Measurements from ENCODE around the gene TNFSF15. TPM values are rescaled to one million over a fixed set of nuclear protein-coding genes. Genes with fewer than 3 reads are reported as not detected.
"Not testable (repeated sequence)": the region's sequence is repeated elsewhere in the genome, so short reads cannot be mapped to it uniquely, and the experiment has no call there.

TNFSF15 gene
- total RNA-seq, 1 donor from 2014 or later = 3.8 TPM

DNA sequence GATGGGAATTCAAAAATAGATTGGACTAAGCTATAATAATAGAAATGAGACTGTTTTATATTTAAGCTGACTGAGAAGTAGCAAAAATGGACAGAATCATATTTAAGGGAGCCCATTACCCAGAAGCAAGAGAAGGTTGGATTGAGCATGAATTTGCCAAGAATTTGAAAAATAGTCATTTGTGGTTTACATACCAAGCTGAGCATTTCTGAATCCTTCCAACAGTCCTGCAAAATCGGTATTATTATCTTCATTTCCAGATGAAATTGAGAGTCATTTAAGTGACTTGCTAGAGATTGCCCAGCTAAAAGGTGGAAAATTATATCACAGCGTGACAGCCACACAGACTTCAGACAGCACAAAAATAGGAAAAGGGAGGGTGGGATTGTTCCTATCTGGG is 48.4 kb downstream of the TNFSF15 start:
- intact Hi-C loops (cut with micrococcal nuclease) = no loop called here

DNA sequence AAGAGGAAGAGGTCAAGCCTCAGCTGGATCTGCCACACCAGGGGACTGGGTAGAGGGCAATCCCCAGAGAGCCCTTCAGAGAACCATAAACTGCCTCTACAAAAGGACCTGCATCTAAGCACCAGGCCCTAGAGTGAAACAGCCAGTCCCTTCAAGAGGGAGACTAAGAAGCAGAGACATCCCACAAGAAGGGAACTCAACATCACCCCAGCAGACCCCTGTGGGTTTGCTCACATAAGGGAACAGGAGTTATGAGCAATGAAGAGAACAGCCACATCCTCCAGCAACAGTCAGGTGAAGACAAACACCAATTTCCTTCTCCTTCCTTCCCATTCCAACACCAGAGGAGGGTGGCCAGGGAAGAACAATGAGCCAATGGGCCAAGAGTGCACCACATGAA is 48.9 kb downstream of the TNFSF15 start:
- intact Hi-C loops (cut with micrococcal nuclease) = no loop called here

DNA sequence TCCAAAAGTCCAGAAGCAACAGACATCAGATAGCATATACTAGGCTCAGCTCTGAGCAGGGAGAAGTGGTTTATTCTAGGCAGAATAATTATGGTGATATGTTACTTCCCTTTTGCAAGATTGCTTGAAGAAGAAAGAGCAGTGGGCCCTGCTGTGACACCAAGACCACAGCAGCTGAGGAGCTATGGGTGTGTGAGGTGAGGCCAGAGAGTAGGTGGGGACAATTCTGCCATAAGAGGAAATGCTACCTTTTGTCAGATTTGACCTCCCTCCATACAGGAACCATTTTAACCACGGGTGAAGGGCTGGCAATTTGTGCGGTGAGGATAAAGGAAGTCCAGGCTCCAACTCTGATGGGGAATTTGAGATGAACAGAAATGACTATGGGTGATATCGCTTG is 51.3 kb downstream of the TNFSF15 start:
- intact Hi-C loops (cut with micrococcal nuclease) = no loop called here

DNA sequence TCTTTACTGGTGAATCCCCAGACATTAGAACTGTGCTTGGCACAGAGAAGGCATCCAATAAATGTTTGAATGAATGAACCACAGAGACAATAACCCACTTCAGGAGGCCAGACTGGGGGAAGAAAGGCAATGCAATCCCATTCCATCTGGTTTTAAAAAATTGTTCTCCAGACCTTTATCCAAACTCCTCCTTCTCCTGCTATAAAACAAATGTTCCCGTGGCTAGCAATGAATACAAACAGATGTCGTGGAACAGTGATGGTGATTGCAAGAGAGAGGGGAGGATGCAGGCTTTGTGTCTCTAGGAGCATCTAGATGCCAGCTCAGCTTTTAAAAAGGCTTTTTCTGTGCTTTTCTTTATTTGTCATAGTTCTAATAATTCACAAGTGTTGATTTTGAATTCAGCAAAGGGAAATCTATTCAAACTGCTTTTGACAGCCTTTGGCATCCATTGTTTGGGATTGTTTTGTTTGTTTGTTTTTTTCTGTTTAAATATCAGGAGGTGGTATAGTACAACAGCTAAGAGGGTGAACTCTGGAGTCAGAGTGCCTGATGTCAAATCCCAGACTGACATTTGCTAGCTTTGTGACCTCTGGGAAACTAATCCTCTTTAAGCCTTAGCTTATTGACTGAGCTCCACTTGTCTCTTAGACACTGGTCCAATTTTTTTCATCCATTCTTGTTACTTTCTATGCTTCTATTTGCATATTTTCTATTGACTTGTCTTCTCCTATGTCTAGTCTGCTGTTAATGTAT is 59.1 kb downstream of the TNFSF15 start:
- intact Hi-C loops (cut with micrococcal nuclease) = no loop called here

DNA sequence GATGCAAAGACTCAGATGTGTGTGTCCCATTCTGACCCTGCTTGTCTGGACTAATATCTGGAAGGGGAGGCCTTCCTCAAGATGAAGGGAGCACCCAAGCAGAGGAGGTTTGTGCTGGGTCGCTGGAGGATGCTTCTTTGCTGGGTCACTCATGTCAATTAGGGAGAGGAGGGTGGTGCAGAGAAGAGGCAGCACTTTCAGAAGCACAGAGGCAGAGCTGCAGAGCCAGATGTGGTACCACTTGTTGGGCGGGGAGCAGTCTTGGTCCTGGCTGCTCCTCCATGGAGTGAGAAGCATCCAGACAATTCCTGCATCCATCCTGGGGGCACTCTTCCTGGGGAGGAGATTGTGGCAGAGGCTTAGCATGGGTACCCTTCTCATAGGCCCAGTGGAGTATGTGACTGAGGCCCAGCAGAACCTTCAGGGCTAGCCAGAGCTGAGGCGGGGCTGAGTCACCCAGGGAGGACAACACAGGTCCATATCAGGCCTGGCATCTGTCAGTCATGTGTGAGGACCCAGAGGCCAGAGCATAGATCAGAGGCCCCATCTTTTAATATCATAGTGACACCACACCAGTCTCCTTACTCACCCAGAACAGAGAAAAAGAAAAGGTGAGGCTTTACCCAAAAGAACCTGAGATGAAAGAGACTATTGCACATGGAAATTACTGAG is 59.8 kb downstream of the TNFSF15 start:
- intact Hi-C loops (cut with micrococcal nuclease) = no loop called here

DNA sequence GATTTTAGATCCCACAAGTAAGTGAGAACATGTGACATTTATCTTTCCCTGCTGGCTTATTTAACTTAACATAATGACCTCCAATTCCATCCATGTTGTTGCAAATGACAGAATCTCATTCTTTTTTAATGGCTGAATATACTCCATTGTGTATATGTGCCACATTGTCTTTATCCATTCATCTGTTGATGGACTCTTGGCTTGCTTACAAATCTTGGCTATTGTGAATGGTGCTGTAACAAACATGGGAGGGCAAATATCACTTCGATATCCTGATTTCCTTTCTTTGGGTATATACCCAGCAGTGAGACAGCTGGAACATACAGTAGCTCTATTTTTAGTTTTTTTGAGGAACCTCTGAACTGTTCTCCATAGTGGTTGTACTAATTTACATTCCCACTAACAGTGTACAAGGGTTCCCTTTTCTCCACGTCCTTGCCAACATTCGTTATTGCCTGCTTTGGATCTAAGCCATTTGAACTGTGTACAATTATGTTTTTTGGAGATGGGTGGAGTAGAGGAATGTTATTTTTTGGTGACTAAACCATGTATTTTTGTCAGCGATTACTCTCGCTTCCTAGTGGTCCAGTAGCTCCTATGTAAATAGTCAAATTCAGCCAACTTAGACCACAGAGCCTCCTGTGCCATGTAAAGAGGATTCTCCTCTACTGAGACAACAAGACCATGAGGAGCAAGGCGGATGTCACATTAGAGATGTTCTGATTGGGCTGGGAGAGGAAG is 60.6 kb downstream of the TNFSF15 start:
- intact Hi-C loops (cut with micrococcal nuclease) = no loop called here

DNA sequence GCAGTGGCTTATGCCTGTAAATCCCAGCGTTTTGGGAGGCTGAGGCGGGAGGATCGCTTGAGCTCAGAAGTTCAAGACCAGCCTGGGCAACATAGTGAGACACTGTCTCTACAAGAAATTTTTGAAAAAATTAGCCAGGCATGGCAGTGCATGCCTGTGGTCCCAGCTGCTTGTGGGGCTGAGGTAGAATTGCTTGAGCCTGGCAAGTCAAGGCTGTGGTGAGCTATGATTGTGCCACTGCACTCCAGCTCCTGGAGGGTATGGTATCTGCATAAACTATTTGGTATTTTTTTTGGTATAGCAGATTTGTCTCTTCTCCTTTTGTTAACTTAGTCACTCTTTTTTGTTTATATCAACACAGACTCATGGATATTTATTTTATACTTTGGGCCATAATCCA is 62.4 kb downstream of the TNFSF15 start:
- intact Hi-C loops (cut with micrococcal nuclease) = no loop called here

DNA sequence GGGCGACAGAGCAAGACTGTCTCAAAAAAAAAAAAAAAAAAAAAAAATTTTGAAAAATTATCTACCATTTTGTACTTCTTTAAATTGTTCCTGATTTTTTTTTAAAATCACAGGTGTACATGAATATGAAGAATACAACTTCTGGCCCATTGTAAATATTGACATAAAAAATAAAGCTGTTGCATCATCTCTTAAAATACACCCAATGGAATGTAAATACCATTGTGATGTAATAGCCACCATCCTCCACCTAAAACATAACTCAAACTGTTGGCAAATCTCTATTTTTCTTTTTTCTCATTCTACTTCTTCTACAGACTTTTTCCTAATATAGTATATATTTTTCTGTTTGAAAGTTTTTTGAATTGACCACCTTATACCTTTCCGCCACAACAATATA is 62.9 kb downstream of the TNFSF15 start:
- intact Hi-C loops (cut with micrococcal nuclease) = no loop called here

DNA sequence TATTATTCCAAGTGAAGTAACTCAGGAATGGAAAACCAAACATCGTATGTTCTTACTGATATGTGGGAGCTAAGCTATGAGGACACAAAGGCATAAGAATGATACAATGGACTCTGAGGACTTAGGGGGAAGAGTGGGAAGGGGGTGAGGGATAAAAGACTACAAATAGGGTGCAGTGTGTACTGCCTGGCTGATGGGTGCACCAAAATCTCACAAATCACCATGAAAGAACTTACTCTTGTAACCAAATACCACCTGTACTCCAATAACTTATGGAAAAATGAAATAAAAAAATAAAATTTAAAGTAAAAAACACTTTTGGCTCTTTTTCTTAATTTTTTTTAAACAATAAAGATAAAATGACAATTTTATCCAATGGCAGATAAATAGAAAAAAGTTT is 64.3 kb downstream of the TNFSF15 start:
- intact Hi-C loops (cut with micrococcal nuclease) = not testable (repeated sequence)

DNA sequence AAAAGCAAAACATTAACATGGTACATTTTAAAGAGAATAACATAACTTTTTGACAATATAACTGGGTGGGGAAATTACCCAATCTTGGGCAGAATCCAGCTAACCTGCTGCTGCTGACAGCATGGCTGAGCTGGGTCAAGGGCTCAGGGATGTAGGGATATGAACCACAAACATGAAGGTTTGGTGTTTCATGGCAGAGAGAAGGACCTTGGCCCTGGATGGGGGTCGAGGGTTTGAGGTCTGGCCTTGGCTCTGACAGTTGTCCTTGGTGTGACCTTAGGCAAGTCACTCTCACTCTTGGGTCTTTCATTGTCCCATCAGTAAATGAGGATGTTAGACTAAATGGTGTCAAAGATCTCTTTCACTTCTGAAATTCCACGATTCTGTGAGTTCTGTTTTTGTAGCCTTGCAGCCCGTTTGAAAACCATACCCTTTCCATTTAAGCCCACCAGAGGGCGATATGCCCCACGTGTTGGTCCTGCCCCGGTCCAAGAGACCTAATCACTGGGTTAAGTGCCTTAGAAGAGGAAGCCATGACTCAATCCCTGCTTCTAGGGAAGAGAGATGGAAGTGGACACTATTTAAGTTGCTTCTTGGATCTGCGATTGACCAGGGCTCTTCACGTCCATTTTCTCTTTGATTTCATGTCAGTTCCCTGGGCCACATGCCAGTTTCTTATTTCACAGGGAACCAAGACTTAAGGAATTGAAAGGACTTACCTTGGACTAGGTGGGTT is 67.1 kb downstream of the TNFSF15 start:
- intact Hi-C loops (cut with micrococcal nuclease) = loop anchor here (1.0 to 5.0 kb wide), 9 partner anchors 19 to 786 kb away; partner anchors contain the start of gene TNFSF8

DNA sequence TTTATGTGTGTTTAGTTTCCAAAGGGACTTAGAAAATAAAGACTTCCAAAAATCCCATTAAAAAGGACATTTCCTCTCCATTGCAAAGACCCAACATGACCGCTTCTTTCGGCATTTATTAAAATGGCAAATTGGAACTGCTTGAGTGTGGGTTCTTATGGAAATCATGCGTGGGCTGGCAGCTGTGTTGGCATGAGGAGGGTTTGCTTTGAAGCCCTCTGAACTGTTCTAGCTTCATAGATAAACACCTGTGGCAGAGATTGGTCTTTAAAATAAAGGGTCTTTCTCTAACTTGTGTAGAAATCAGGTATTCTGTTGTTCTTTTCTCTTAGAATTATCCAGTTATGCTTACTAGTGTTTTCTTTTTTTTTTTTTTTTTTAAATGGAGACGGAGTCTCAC is 68.0 kb downstream of the TNFSF15 start:
- intact Hi-C loops (cut with micrococcal nuclease) = loop anchor here (1.0 to 5.0 kb wide), 4 partner anchors 19 to 341 kb away; no protein-coding TSS in a partner anchor

DNA sequence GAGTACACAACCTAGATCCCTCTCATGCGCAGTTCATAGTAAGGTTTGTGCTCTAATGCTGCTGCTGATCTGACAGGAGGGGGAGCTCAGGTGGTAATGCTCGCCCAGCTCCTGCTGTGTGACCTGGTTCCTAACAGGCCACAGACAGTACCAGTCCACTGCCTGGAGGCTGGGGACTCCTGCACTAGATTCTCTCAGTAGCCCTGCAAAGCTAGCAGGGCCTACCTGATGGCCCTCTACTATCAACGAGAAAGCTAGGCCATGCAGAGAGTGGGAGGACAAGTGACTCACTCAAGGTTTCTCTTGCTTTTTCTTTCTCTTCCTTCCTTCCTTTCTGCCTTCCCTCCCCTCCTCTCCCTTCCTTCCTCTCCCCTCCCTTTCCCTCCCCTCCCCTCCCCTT is 68.7 kb downstream of the TNFSF15 start:
- intact Hi-C loops (cut with micrococcal nuclease) = loop anchor here (5.0 kb wide), 1 partner anchor 340 kb away; no protein-coding TSS in a partner anchor

DNA sequence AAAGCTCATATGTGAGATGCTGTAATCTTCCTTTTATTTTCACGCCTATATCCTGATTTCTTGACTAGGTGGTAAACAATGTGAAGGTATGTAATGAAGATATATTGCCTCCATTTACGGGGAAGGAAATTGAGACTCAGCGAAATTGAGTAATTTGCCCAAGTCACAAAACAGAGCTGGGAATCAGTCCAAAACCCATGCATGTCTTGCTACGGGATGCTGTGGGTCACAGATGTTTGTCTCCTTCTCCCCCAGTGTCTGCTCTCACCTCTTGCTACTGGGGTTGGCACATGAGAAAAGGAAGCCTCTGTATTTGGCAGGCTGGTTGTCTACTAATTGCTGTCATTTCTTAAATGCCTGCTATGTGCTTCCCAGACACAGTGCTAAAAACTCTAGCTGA is 70.1 kb downstream of the TNFSF15 start:
- intact Hi-C loops (cut with micrococcal nuclease) = loop anchor here (1.0 to 5.0 kb wide), 2 partner anchors 38 to 338 kb away; no protein-coding TSS in a partner anchor

DNA sequence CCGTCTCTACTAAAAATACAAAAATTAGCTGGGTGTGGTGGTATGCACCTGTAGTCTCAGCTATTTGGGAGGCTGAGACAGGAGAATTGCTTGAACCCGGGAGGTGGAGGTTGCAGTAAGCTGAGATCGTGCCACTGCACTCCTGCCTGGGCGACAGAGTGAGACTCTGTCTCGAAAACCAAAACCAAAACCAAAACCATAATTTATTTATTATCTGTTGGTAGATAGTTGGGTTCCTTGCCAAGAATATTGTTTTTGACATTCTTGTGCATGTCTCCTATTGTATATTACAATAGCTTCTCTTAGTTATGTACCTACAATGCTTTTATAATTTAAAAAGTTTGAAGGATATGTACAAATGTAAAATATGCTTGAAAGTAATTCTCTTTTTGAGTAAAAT is 70.7 kb downstream of the TNFSF15 start:
- intact Hi-C loops (cut with micrococcal nuclease) = loop anchor here (1.0 to 5.0 kb wide), 2 partner anchors 38 to 338 kb away; no protein-coding TSS in a partner anchor

Other genes with a start within 250 kb of the TNFSF15 start
- gene ATP6V1G1, start 218.3 kb downstream of the TNFSF15 start, total RNA-seq = 92.5 and 94.4 TPM in 2 replicates
- 19.0 and 21.4 TPM in 2 replicates for gene TMEM268, start 194.7 kb downstream of the TNFSF15 start, total RNA-seq
- not detected in 2 replicates for gene TEX53, start 148.2 kb downstream of the TNFSF15 start, total RNA-seq
- gene TEX48, start 123.8 kb downstream of the TNFSF15 start, total RNA-seq = 0.91 and 1.1 TPM in 2 replicates
- gene TNFSF8, start 124.6 kb upstream of the TNFSF15 start, total RNA-seq = 171 and 182 TPM in 2 replicates

Measured in T-helper 1 cell treated with Interleukin-12 subunit alpha and Interleukin-12 subunit beta and Interleukin-4 antibody, amounts not matched to agents 30 ng/mL and 1 ng/mL, for 36 hours (primary cell).